ENCODE results near the gene METTL16. TPM values are rescaled to one million over a fixed set of nuclear protein-coding genes. Genes with fewer than 3 reads are reported as not detected.

METTL16 gene
- total RNA-seq, 4 donors from 2014 or later, result 16.1 to 141 (median 19.8) TPM

DNA sequence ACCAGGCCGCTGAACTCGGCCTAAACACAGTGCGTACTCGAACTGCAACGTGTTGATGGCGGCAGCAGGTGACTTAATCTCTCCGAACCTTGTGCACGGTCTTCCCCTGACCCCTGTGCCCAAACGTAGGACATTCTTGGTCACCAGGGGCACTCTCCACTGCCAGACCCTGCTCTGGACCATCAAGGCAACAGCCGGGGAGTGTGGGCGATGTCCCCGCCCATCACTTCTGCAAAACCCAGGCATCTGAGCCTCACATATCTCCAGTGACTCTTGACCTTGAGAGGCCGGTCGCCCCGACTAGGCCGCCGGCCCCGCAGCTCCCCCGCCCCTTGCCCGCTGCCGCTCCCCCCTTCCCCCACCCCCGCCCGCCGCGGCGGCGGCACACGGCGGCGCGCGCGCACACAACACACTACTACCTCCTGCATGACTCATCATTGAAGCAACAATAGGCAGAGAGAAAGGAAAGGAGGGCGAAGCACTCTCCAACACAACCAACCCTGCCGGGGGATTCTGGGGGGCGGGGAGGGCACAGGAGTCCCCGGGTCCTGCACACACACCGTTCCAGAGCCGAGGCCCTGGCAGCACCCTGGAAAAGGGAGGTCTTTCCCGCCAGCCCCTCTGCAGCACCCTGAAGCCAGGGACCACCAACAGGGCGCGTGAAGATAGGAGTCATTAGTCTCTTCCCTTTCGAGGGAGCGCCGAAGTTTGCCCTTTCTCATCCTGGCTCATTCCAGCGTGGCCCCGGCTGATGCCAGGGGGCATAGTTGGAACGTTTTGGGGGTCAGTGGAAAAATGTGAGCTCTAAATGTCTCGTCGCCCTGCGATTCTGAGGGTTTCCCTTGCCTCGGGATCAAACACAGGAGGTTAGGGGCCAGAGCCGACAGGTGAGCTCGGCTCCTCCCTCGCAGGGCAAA is 112.8 kb downstream of the METTL16 start:
- no peaks in the 10 kb centered on the region for H3K27me3 ChIP-seq
- H3K4me1 ChIP-seq, result peaks cover 58 to 72% (median 68%) of the 10 kb centered on the region in 4 donors
- TF ChIP-seq POLR2AphosphoS5 (IDR thresholded peaks at IDR 0.05), result peak in 2 of 3 donors; percentile 27 to 64
- TF ChIP-seq, protein P1, sequence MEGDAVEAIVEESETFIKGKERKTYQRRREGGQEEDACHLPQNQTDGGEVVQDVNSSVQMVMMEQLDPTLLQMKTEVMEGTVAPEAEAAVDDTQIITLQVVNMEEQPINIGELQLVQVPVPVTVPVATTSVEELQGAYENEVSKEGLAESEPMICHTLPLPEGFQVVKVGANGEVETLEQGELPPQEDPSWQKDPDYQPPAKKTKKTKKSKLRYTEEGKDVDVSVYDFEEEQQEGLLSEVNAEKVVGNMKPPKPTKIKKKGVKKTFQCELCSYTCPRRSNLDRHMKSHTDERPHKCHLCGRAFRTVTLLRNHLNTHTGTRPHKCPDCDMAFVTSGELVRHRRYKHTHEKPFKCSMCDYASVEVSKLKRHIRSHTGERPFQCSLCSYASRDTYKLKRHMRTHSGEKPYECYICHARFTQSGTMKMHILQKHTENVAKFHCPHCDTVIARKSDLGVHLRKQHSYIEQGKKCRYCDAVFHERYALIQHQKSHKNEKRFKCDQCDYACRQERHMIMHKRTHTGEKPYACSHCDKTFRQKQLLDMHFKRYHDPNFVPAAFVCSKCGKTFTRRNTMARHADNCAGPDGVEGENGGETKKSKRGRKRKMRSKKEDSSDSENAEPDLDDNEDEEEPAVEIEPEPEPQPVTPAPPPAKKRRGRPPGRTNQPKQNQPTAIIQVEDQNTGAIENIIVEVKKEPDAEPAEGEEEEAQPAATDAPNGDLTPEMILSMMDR (IDR thresholded peaks at IDR 0.05), result no peak
- TF ChIP-seq EP300 (IDR thresholded peaks at IDR 0.05; ENCODE audit: low read depth), result no peak
- no peak for TF ChIP-seq POLR2A (IDR thresholded peaks at IDR 0.05)
- H3K36me3 ChIP-seq, result no peaks in the 10 kb centered on the region
- peak overlapping the region; percentile 98 to 100 (median 100) for H3K27ac ChIP-seq
- H3K4me3 ChIP-seq, result peak overlapping the region; percentile 24 to 92 (median 85)
- no peaks in the 10 kb centered on the region for H3K9me3 ChIP-seq
- DNase-seq, result peak; percentile 61
- 17% methylated on average over 45 of the region's 55 CpGs; no CpG with 5 or more reads in 1 of the 2 donors for WGBS, 2 donors (ENCODE audit: low coverage in 1 of 2)
- in situ Hi-C loops (cut with MboI; ENCODE audit: low pct_ligation_motif_present in 1 of 4, low pct_unique_long_range_greater_than_20kb in 1 of 4, low sequenced_read_pairs in 3 of 4) (no loop called here), intact Hi-C loops (cut with DNase I; ENCODE audit: low total_unique reads) (no loop called here)

DNA sequence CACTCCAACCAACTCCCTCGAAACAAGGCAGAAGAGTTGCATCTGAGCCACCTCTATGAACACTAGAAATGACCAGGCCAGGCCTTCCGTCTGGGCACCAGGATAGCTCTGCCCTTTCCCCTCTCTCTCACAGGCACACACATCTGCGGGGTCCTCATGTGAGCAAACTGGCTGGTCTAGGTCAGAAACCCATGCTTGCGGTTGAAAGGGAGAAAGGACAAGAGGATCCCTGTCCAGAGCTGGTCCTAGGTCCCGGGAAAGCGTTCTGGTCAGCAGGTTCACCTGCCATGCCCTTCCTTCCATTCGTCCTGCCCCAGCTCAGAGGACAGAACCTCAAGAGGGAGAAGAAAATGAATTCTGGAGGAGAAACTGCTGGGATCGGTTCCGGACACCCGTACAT is 113.5 kb downstream of the METTL16 start:
- H3K9me3 ChIP-seq, result no peaks in the 10 kb centered on the region
- DNase-seq, result no peak
- TF ChIP-seq, protein P1 (IDR thresholded peaks at IDR 0.05), result no peak
- TF ChIP-seq EP300 (IDR thresholded peaks at IDR 0.05; ENCODE audit: low read depth), result no peak
- no peak for TF ChIP-seq POLR2A (IDR thresholded peaks at IDR 0.05)
- TF ChIP-seq POLR2AphosphoS5 (IDR thresholded peaks at IDR 0.05), result no peak
- WGBS, 2 donors (ENCODE audit: low coverage in 1 of 2), result 81% methylated on average over 9 of the region's 10 CpGs; no CpG with 5 or more reads in 1 of the 2 donors
- in situ Hi-C loops (cut with MboI; ENCODE audit: low pct_ligation_motif_present in 1 of 4, low pct_unique_long_range_greater_than_20kb in 1 of 4, low sequenced_read_pairs in 3 of 4), result no loop called here
- no peaks in the 10 kb centered on the region for H3K36me3 ChIP-seq
- intact Hi-C loops (cut with DNase I; ENCODE audit: low total_unique reads), result no loop called here
- H3K27ac ChIP-seq, result peak overlapping the region; percentile 98 to 100 (median 100)
- H3K4me1 ChIP-seq, result peaks cover 51 to 65% (median 61%) of the 10 kb centered on the region in 4 donors
- no peaks in the 10 kb centered on the region for H3K27me3 ChIP-seq
- peak overlapping the region in 1 of 4 donors; percentile 89 for H3K4me3 ChIP-seq

DNA sequence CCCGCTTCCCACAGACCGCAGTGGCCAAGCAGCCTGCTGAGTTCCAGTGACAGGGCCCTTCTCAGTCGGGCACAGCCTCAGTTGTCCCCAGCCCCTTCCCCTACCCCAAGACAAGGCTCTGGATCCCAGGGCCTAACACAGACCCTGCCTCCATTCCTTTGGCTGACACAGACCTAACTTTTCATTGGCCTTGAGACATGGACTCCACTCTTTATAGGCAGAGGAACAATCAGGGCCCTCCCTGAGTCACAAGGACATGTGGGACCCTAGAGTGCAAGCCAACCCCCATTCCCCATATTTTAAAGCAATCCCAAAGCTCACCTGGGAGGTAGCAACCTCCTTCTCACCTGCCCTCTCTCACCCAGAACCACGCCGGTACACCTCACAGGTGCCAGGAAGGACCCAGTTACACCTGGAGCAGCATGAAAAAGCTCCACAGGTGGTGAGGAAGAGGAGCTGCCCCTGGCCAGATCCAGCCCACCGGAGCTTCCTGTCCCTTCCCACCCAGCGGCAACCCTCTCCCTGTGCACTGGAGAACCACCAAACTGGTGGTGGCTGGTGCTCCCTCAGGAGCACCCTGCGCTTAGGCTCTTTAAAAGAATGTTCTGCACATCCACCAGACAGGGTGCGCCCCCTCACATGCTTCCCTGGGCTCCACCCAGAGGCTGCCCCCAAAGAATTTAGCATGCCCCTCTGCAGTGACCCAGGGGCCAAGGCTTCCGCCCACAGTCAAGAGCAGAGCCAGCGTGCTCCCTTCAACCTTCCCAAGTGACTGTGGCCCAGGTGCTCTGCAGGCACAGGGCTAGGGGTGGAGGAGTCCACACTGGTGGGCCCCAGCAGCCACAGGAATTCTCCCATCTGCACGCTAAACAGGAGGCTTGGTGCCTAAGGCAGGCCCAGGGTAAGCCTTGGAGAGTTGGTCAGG is 114.2 kb downstream of the METTL16 start:
- intact Hi-C loops (cut with DNase I; ENCODE audit: low total_unique reads) (no loop called here), in situ Hi-C loops (cut with MboI; ENCODE audit: low pct_ligation_motif_present in 1 of 4, low pct_unique_long_range_greater_than_20kb in 1 of 4, low sequenced_read_pairs in 3 of 4) (no loop called here)
- peak overlapping the region in 2 of 4 donors; percentile 28 to 37 for H3K4me3 ChIP-seq
- TF ChIP-seq, protein P1 (IDR thresholded peaks at IDR 0.05), result no peak
- TF ChIP-seq POLR2AphosphoS5 (IDR thresholded peaks at IDR 0.05) (no peak), POLR2A (IDR thresholded peaks at IDR 0.05) (no peak), EP300 (IDR thresholded peaks at IDR 0.05; ENCODE audit: low read depth) (no peak)
- H3K27ac ChIP-seq, result peak overlapping the region; percentile 98 to 100 (median 100)
- peaks cover 46 to 58% (median 56%) of the 10 kb centered on the region in 4 donors for H3K4me1 ChIP-seq
- H3K27me3 ChIP-seq, result no peaks in the 10 kb centered on the region
- no peaks in the 10 kb centered on the region for H3K36me3 ChIP-seq
- H3K9me3 ChIP-seq, result no peaks in the 10 kb centered on the region
- DNase-seq, result no peak
- WGBS, 2 donors (ENCODE audit: low coverage in 1 of 2), result 77% methylated on average over 12 of the region's 12 CpGs; no CpG with 5 or more reads in 1 of the 2 donors
